Effector memory CD8-positive, alpha-beta T cell (primary cell): ENCODE data around the gene SPTSSB.

ENCODE experiments used
- ATAC-seq: fragments of 150-1000 bp; cut with Tn5 transposase; replicated peaks from 2 replicates; pipeline ENCODE4 v1.10.0; 2021; ENCODE audit warnings: mild to moderate bottlenecking, moderate library complexity
- DNase-seq, 3 experiments: peaks; one replicate each; pipeline ENCODE4 v3.0.0; 2021
- H3K27ac Mint-ChIP-seq, 2 donors: one replicate each; pipeline ENCODE4 v1.8.0; 2022; ENCODE audit warnings: mild to moderate bottlenecking in 2 of 2, mixed read lengths in 2 of 2, moderate library complexity in 2 of 2
- H3K27me3 Mint-ChIP-seq, 2 donors: one replicate each; pipeline ENCODE4 v1.8.0; 2022; ENCODE audit warnings: mixed read lengths in 2 of 2
- H3K36me3 Mint-ChIP-seq: one replicate; pipeline ENCODE4 v1.8.0; 2022; ENCODE audit warnings: mild to moderate bottlenecking, moderate library complexity, mixed read lengths; ENCODE audit not compliant: insufficient read depth
- H3K4me1 Mint-ChIP-seq, 2 donors: one replicate each; pipeline ENCODE4 v1.8.0; 2022; ENCODE audit warnings: low read depth in 2 of 2, mixed read lengths in 2 of 2
- H3K4me3 Mint-ChIP-seq, 2 donors: one replicate each; pipeline ENCODE4 v1.8.0; 2022; ENCODE audit warnings: mild to moderate bottlenecking in 2 of 2, mixed read lengths in 2 of 2, moderate library complexity in 2 of 2
- H3K9me3 Mint-ChIP-seq, 2 donors: one replicate each; pipeline ENCODE4 v1.8.0; 2022; ENCODE audit warnings: mixed read lengths in 2 of 2

Gene SPTSSB

DNA sequence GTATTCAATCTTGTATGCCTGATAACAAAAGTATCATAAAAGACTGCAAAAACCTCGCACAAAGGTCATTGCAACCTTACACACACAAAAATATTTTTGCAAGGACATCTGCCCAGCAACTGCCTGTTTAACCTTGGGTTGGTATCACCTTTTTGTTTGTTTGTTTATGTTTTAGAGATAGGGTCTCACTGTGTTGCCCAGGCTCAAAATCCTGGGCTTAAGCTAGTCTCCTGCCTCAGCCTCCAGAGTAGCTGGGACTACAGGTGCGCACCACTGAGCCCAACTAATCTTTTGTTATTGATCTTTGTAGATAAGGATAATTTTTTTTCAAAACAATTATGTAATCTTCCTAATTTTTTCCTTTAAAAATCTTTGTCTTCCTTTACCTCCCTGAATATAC lies 54.2 kb downstream of the SPTSSB start:
- Mint-ChIP-seq H3K36me3 (peaks cover 3% of the 10 kb centered on the region), H3K4me3 (no peak overlapping the region), H3K27me3 (peaks cover 0 to 30% of the 10 kb centered on the region in 2 donors), H3K27ac (no peak overlapping the region), H3K9me3 (peaks cover 7% of the 10 kb centered on the region in 2 donors), H3K4me1 (peaks cover 18 to 19% of the 10 kb centered on the region in 2 donors)
- no peak for DNase-seq
- no peak for ATAC-seq

DNA sequence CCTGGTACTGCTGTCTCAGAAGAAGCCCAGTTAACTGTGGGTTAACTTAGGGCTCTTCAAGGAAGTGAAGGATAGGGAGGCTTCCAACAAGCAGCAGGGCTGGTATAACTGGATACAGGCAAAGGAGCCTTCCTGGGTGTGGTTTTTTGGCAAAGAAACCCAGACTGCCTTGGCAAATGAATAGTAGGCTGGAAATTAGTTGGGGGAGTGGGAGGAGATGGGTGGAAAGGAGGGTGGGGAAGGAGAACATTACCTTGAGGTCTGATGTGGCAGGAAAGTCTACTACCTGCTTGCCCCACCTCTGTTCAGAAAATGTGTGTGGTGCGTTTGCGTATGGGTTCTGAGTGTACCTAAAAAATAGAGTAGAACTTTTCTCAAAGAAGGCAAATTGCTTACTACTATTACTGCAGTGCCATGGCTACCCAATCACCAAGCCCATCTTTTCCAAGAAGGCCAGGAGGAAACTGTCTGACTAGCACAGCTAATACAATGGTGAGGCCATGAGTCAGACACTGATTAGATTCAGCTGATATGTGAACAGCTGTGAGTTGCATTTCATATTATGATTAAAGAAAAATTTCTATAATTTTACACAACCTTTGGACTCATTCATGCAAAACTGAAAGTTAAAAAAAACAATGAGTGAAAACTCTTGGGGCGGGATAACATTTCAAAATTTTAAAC lies 55.2 kb downstream of the SPTSSB start:
- Mint-ChIP-seq H3K27me3 (peaks cover 0 to 27% of the 10 kb centered on the region in 2 donors), H3K9me3 (peaks cover 4 to 6% of the 10 kb centered on the region in 2 donors), H3K27ac (no peak overlapping the region), H3K4me1 (peaks cover 23 to 26% of the 10 kb centered on the region in 2 donors), H3K36me3 (peaks cover 3% of the 10 kb centered on the region), H3K4me3 (no peak overlapping the region)
- DNase-seq (no peak), ATAC-seq (no peak)

DNA sequence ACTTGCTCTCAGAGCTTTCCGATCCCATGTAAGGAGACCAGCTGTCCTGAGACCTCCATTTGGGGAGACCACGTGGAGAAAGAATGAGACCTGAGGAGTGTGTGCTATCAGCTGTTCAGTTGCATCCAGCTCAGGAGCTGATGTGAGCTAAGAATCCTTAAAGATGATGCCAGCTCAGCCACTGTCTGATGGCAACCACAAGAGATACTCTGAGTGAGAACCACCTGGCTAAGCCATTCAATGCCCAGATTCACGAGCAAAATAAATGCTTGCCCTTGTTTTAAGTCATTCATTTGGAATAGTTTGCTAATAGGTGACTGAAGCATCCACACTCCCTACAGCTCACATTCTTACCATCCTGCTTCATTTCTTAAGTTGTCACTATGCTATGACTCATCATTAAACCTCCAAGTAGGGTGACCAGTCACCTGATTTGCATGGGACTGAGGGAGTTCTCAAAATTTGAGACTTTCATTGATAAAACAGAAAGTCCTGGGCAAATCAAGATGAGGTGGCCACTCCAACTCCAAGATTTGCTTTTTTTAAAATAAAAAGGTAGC lies 56.4 kb downstream of the SPTSSB start:
- Mint-ChIP-seq H3K9me3 (no peaks in the 10 kb centered on the region), H3K4me3 (no peak overlapping the region), H3K36me3 (peaks cover 11% of the 10 kb centered on the region), H3K27ac (no peak overlapping the region), H3K27me3 (peaks cover 0 to 24% of the 10 kb centered on the region in 2 donors), H3K4me1 (peaks cover 33 to 38% of the 10 kb centered on the region in 2 donors)
- DNase-seq (no peak), ATAC-seq (no peak)

DNA sequence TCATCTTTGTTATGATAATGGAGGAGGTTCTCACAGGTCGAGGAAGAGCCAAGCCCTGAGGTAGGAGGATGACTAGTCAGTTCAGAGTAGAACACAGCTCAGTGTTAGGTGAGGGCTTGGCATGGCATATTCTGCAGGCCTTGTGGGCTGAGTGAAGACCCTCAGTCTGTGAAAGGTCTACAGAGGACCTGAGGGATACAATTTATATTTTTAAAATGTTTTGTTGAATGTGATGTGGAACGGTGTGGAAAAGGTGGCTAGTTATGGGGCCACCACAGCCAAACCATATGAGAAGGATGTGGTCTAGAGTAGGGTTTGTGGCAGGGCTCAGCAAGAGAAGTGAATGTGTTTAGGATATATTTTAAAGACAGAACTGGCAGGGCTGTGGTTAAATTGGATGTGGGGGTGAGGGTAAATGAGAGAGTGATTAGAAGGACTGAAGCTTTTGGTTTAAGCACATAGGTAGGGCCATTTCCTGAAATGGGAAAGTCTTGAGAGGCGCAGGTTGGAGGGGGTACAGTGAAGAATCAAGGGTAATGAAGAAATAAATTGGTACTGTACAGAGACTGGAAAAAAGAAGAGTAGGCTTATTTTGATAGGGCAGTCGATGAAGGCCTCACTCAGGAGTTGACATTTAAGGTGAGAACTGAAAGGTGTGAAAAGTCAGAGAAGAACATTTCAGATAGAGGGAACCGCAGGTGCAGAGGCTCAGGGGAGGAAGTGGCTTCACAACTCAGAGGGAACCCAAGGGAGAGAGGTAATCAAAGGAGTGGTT lies 60.5 kb downstream of the SPTSSB start:
- Mint-ChIP-seq H3K4me1 (peaks cover 30 to 44% of the 10 kb centered on the region in 2 donors), H3K27ac (peak overlapping the region; percentile 2 to 6), H3K9me3 (no peaks in the 10 kb centered on the region), H3K27me3 (peaks cover 0 to 3% of the 10 kb centered on the region in 2 donors), H3K4me3 (peak overlapping the region; percentile 24 to 49), H3K36me3 (peaks cover 8% of the 10 kb centered on the region)
- ATAC-seq = peak; percentile 83
- peak; percentile 53 to 71 (median 57) for DNase-seq

DNA sequence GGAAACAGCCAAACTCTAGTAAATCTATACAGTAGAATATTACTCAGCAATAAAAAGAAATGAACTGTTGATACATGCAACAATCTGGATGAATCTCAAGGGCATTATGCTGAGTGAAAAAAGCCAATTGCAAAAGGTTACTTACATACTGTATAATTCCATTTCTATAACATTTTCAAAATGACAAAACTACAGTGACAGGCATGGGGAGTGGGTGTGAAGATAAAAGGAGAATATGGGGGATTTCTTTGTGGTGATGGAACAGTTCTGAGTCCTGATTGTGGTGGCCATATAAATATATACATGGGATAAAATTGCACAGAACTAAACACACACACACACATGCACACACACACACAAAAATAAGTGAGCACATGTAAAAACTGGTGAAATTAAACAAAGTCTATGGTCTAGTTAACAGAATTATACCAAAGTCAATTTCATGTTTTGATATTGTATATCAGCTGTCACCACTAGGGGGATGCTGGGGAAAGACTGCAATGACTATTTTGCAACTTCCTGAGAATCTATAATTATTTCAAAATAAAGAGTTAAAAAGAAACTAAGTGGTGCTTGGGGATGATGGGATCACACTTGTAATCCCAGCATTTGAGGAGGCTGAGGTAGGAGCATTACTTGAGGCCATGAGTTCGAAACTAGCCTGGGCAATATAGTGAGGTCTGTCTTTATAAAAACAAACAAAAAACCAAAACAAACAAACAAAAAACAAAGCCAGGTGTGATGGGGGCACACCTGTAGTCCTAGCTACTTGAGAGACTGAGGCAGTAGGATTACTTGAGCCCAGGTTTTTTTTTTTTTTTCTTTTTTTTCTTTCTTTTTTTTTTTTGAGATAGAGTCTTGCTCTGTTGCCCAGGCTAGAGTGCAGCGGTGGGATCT lies 66.0 kb downstream of the SPTSSB start:
- H3K4me3 Mint-ChIP-seq = no peak overlapping the region
- H3K9me3 Mint-ChIP-seq = no peaks in the 10 kb centered on the region
- peak in 2 of 3 experiments; percentile 4 to 5 for DNase-seq
- peaks cover 0 to 17% of the 10 kb centered on the region in 2 donors for H3K27me3 Mint-ChIP-seq
- H3K36me3 Mint-ChIP-seq = peaks cover under 1% of the 10 kb centered on the region
- peaks cover 7 to 13% of the 10 kb centered on the region in 2 donors for H3K4me1 Mint-ChIP-seq
- ATAC-seq = no peak
- no peak overlapping the region for H3K27ac Mint-ChIP-seq

DNA sequence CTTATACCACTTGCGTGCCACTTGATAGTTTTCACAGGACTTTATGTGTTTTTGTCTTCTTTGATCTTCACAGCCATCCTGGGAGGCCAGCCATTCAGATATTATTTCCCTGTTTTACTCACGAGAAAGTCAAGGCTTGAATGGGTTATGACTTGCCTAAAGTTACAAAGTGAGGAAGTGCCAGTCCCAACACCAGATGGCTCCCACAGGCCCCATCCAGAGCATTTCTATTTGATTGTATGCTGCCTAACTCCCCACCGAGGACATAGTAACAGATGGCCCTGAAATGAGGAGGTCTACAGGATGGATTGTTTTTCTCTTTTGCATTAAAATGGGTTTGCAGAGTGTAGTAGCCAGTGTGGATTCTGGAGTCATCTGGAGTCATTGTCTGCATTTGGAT lies 74.5 kb downstream of the SPTSSB start:
- H3K27ac Mint-ChIP-seq = no peak overlapping the region
- no peak for ATAC-seq
- DNase-seq = no peak
- no peaks in the 10 kb centered on the region for H3K36me3 Mint-ChIP-seq
- no peak overlapping the region for H3K4me3 Mint-ChIP-seq
- peaks cover 7 to 9% of the 10 kb centered on the region in 2 donors for H3K27me3 Mint-ChIP-seq
- peaks cover 2 to 13% of the 10 kb centered on the region in 2 donors for H3K9me3 Mint-ChIP-seq
- H3K4me1 Mint-ChIP-seq = no peaks in the 10 kb centered on the region

DNA sequence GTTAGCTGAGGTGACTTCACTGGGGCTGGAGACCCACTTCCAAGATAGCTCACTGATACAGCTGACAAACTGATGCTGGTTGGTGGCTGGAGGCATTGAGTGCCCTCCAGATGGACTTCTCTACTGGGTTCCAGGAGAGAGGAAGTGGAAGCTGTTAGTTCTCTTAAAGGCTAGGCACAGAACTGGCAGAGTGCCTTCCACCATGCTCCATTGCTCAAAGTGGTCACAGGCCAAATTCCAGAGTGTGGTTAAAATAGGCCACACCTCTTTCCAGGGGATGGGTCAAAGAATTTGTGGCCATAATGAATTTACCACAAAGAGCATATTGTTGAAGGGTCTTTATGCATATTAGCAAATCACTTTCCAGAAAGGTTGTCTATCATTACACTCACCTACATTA lies 76.0 kb downstream of the SPTSSB start:
- no peak overlapping the region for H3K27ac Mint-ChIP-seq
- H3K36me3 Mint-ChIP-seq = no peaks in the 10 kb centered on the region
- no peak for ATAC-seq
- peaks cover 7 to 9% of the 10 kb centered on the region in 2 donors for H3K27me3 Mint-ChIP-seq
- H3K4me1 Mint-ChIP-seq = no peaks in the 10 kb centered on the region
- no peak for DNase-seq
- no peak overlapping the region for H3K4me3 Mint-ChIP-seq
- peaks cover 2 to 13% of the 10 kb centered on the region in 2 donors for H3K9me3 Mint-ChIP-seq
